ENCODE measurements around the gene ENOX1. TPM values are rescaled to one million over a fixed set of nuclear protein-coding genes. Genes with fewer than 3 reads are reported as not detected.

The ENOX1 gene
- total and polyA plus RNA-seq, 9 of the 15 experiments (the other 6 are each of a cell fraction or from before 2014, with no cell fraction given) = not detected

GRCh38 chr13:43434191-43434590, 352.6 kb downstream of the ENOX1 start:
- BruUV-seq (replicated peaks) = no TSS peak

More at GRCh38 chr13:43434191-43434590, 352.6 kb downstream of the ENOX1 start:
- WGBS (ENCODE audit: insufficient coverage, low coverage, missing lambda C conversion rate) = 0% methylated on average over 3 of the region's 3 CpGs
- Histone ChIP-seq H3K4me3 (no peak overlapping the region), H3K27ac (ENCODE audit: extremely low read depth, low read depth, low read length) (no peak overlapping the region), H3K4me1 (replicated peaks in 1 of 2; ENCODE audit: control insufficient read depth in 2 of 2, insufficient read depth in 2 of 2, low read length in 2 of 2) (no peaks in the 10 kb centered on the region), H3K9me1 (ENCODE audit: control insufficient read depth, insufficient read depth, low read length) (no peaks in the 10 kb centered on the region), H3K27me3 (ENCODE audit: control insufficient read depth in 2 of 2, insufficient read depth in 2 of 2, low read length in 2 of 2) (no peaks in the 10 kb centered on the region), H3K79me2 (ENCODE audit: control insufficient read depth, insufficient read depth, low read length) (no peaks in the 10 kb centered on the region), H2AFZ (ENCODE audit: low read depth, low read length) (no peak overlapping the region), H3K36me3 (ENCODE audit: control insufficient read depth, insufficient read depth, low read length) (no peaks in the 10 kb centered on the region), H4K20me1 (replicated peaks; ENCODE audit: control insufficient read depth, insufficient read depth, low read length) (no peaks in the 10 kb centered on the region), H3K9me3 (replicated peaks; ENCODE audit: control insufficient read depth, insufficient read depth, low read depth, low read length) (no peaks in the 10 kb centered on the region), H3K9ac (ENCODE audit: insufficient read depth in 1 of 2, low read depth in 2 of 2, low read length in 2 of 2) (no peak overlapping the region), H3K4me2 (ENCODE audit: insufficient read depth, low read length) (no peak overlapping the region)
- DNase-seq (ENCODE audit: extremely low read depth in 1 of 4, low spot score in 3 of 4) = no peak
- ChIA-PET CTCF (ENCODE audit: low intra/inter-chr PET ratio) (no interaction called here), POLR2A (interaction anchor here (0.8 kb wide), 1 partner anchor 10 kb away, joined by 3 read pairs; no protein-coding TSS in a partner anchor)
- intact Hi-C loops (cut with micrococcal nuclease) (no loop called here), in situ Hi-C loops (cut with MboI) (no loop called here)
- TF ChIP-seq E2F3 (CRISPR knock-in tag; IDR thresholded peaks at IDR 0.05) (no peak), POLR2A (conservative IDR thresholded peaks at IDR 0.05) (no peak), GATAD2A (IDR thresholded peaks at IDR 0.05) (no peak), POLR3G (IDR thresholded peaks at IDR 0.05; ENCODE audit: extremely low read depth, insufficient read length, insufficient replicate concordance) (no peak), ZNF79 (CRISPR knock-in tag; IDR thresholded peaks at IDR 0.05; ENCODE audit: low read depth) (no peak), BCOR (IDR thresholded peaks at IDR 0.05) (no peak), ESRRA (IDR thresholded peaks at IDR 0.05; ENCODE audit: borderline replicate concordance, low read depth) (no peak), STAT5B (CRISPR knock-in tag; IDR thresholded peaks at IDR 0.05) (no peak), MTF1 (CRISPR knock-in tag; IDR thresholded peaks at IDR 0.05; ENCODE audit: borderline replicate concordance) (no peak), MEF2A (IDR thresholded peaks at IDR 0.05; ENCODE audit: control insufficient read depth, low read depth, low read length) (no peak), KDM1A (IDR thresholded peaks at IDR 0.05) (no peak), SMAD2 (IDR thresholded peaks at IDR 0.05; ENCODE audit: low read depth, low read length) (no peak), ZBTB11 (CRISPR knock-in tag; IDR thresholded peaks at IDR 0.05) (no peak), CREBBP (IDR thresholded peaks at IDR 0.05; ENCODE audit: low read depth, low read length) (no peak), FOSL1 (tag; conservative IDR thresholded peaks at IDR 0.05) (no peak), ZFP36 (IDR thresholded peaks at IDR 0.05; ENCODE audit: low read depth, low read length, partially characterized antibody) (no peak)
- no peak for ATAC-seq
- no peak for FAIRE-seq
